Measurements from ENCODE around the gene STX4.

DNA sequence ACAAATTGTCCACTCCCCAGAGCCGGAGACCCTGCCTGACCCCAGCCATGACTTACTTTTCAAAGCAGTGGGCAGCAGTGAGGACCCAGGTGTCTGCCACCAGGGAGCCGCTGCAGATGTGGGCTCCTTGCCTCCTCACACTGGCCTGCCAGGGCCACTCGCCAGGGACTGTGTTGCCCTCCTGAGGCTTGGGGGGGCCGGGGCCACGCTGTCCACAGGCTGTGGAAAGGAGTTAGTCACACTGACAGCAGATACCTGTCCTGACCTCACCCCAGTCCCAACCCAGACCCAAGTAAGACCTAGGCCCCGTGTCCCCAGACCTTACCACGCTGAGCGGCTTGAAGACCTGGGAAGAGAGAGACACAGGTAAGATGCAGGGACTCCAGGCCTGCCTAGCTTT lies 54.1 kb downstream of the STX4 start:
- TF ChIP-seq, protein P1, sequence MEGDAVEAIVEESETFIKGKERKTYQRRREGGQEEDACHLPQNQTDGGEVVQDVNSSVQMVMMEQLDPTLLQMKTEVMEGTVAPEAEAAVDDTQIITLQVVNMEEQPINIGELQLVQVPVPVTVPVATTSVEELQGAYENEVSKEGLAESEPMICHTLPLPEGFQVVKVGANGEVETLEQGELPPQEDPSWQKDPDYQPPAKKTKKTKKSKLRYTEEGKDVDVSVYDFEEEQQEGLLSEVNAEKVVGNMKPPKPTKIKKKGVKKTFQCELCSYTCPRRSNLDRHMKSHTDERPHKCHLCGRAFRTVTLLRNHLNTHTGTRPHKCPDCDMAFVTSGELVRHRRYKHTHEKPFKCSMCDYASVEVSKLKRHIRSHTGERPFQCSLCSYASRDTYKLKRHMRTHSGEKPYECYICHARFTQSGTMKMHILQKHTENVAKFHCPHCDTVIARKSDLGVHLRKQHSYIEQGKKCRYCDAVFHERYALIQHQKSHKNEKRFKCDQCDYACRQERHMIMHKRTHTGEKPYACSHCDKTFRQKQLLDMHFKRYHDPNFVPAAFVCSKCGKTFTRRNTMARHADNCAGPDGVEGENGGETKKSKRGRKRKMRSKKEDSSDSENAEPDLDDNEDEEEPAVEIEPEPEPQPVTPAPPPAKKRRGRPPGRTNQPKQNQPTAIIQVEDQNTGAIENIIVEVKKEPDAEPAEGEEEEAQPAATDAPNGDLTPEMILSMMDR (IDR thresholded peaks at IDR 0.05): no peak
- no peak for TF ChIP-seq POLR2A (IDR thresholded peaks at IDR 0.05)
